Measurements from ENCODE around the gene MFSD2A.

Gene MFSD2A

DNA sequence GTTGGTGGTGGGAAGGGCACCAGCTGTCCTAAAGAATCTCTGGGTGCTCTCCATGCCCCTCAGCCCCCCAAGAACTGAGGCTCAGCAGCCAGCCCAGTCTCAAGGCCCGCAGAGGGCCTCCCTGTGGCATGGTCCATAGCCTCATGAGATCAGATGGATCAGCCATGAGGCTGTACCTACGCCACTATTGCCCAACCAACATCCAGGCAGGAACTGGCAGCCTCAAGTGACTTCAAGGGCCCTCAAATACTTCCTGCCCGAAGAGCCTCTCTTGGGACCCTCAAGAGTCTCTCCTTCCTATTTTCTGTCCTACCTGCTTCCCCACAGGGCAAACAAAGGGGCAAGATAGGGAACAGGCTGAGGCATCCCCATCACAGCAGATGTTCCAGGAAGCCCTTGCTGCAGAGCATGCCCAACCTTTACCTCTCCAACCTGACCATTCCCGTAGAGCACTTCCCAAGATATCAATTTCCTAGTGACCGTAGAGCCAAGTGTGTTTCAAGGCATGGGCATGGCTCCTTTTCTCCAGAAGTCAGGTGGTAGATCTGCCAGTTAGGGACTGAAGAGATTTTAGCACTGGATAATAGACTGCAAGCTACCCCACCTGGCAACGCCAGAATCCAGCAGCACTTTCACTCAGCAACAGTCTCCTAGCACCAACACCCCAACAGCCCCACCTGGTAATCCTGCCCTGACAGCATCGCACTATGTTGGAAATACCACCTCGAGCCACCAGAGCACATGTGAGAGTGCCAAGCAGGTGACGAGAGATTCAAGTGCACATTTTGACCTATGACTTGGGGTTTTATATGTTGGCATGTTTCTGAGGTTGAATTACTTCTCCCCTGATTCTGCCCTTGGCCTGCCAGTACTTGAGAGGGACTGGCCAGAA is 13.7 kb upstream of the MFSD2A start:
- TF ChIP-seq CTCF (IDR thresholded peaks at IDR 0.05; ENCODE audit: low read depth, low read length, poor library complexity, severe bottlenecking) (no peak), EZH2phosphoT487 (IDR thresholded peaks at IDR 0.05; ENCODE audit: borderline replicate concordance, low read length) (no peak)
- H3K79me2 ChIP-seq (ENCODE audit: control insufficient read depth, low read length): no peaks in the 10 kb centered on the region
- no peaks in the 10 kb centered on the region for H3K9me3 ChIP-seq (ENCODE audit: control insufficient read depth, insufficient read depth, low read length)
- no peak overlapping the region for H3K4me2 ChIP-seq (ENCODE audit: low read length)
- no peaks in the 10 kb centered on the region for H4K20me1 ChIP-seq (ENCODE audit: control insufficient read depth, insufficient read depth, low read depth, low read length)
- H3K4me1 ChIP-seq (ENCODE audit: control insufficient read depth, low read length): peaks cover 7% of the 10 kb centered on the region
- H3F3A ChIP-seq (ENCODE audit: control insufficient read depth, insufficient read depth): no peaks in the 10 kb centered on the region
- H3K36me3 ChIP-seq (ENCODE audit: control insufficient read depth, low read length): no peaks in the 10 kb centered on the region
- no peak overlapping the region for H3K4me3 ChIP-seq (ENCODE audit: low read length)
- no peaks in the 10 kb centered on the region for H3K9me2 ChIP-seq (replicated peaks; ENCODE audit: control insufficient read depth, low read length)
- H3K27ac ChIP-seq (ENCODE audit: low read depth, low read length): no peak overlapping the region
- peaks cover 3% of the 10 kb centered on the region; the same call in 1 of the 2 replicates for H3K27me3 ChIP-seq (ENCODE audit: control insufficient read depth, low read length)

DNA sequence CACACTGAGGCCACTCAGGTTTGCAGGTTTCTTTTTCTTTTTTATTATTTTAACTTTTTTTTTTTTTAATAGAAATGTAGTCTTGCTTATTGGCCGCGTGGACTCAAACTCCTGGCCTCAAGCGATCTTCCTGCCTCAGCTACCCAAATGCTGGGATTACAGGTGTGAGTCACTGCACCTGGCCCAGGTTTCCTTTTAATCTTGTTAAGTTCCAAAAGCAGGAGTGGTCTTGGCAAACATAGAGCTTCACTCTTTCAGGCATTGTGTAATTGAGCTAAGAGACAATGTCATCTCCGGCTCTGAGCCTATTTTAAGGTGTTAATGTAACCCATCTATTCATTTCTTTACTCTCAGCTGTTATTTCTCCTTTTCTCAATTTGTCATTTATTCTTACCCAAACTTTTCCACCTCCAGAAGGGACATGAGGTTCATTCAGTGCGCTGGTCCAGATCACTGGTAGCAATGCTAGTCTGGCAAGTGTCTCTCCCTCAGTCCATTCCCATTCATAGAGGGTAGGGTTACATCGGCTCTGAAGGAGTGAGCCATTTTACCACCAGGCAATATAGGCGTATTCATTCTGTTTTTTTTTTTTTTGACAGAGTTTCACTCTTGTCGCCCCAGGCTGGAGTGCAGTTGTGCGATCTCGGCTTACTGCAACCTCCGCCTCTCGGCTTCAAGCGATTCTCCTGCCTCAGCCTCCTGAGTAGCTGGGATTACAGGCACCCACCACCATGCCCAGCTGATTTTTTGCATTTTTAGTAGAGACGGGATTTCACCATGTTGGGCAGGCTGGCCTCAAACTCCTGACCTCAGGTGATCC is 11.3 kb upstream of the MFSD2A start:
- no peak overlapping the region for H3K4me2 ChIP-seq (ENCODE audit: low read length)
- H3K27ac ChIP-seq (ENCODE audit: low read depth, low read length): no peak overlapping the region
- peaks cover 3% of the 10 kb centered on the region; the same call in 1 of the 2 replicates for H3K27me3 ChIP-seq (ENCODE audit: control insufficient read depth, low read length)
- H3F3A ChIP-seq (ENCODE audit: control insufficient read depth, insufficient read depth): no peaks in the 10 kb centered on the region
- no peaks in the 10 kb centered on the region for H4K20me1 ChIP-seq (ENCODE audit: control insufficient read depth, insufficient read depth, low read depth, low read length)
- TF ChIP-seq EZH2phosphoT487 (IDR thresholded peaks at IDR 0.05; ENCODE audit: borderline replicate concordance, low read length) (no peak), CTCF (IDR thresholded peaks at IDR 0.05; ENCODE audit: low read depth, low read length, poor library complexity, severe bottlenecking) (no peak)
- H3K4me1 ChIP-seq (ENCODE audit: control insufficient read depth, low read length): peaks cover 13% of the 10 kb centered on the region
- H3K36me3 ChIP-seq (ENCODE audit: control insufficient read depth, low read length): no peaks in the 10 kb centered on the region
- H3K9me2 ChIP-seq (replicated peaks; ENCODE audit: control insufficient read depth, low read length): no peaks in the 10 kb centered on the region
- H3K9me3 ChIP-seq (ENCODE audit: control insufficient read depth, insufficient read depth, low read length): no peaks in the 10 kb centered on the region
- H3K79me2 ChIP-seq (ENCODE audit: control insufficient read depth, low read length): no peaks in the 10 kb centered on the region
- no peak overlapping the region for H3K4me3 ChIP-seq (ENCODE audit: low read length)

DNA sequence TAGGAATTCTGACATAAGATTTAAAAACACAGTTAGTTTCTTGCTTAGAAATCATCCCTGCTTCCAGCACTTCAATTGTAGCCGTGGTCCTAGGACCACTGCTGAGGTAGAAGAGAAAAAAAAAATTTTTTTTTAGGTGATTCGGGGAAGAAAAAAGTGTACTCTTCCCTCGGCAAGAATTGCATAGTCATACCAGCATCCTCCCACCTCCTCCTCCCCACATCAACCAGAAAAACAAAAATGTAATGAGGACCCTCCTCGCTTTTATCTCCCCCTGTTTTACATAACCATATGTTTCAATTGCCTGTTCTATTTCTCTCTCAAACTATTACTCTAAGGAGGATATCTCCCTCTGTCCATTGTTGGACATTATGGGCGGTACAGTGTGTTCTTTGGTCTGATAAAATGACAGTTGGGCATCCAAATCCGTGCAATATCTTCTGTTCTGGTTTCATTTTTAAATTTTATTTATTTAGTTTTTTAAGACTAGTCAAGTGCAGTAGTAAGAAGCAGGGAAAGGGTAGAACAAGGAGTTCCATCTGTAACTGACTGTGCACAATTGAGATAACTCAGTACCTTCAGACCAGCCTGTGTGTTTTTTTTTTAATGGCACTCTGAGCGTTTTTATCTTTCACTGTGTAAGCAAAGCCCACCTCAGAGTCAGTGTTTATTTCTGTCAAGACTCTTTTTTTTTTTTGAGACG is 10.4 kb upstream of the MFSD2A start:
- Histone ChIP-seq H3K4me1 (ENCODE audit: control insufficient read depth, low read length) (peaks cover 13% of the 10 kb centered on the region), H4K20me1 (ENCODE audit: control insufficient read depth, insufficient read depth, low read depth, low read length) (no peaks in the 10 kb centered on the region), H3K9me3 (ENCODE audit: control insufficient read depth, insufficient read depth, low read length) (no peaks in the 10 kb centered on the region), H3K79me2 (ENCODE audit: control insufficient read depth, low read length) (no peaks in the 10 kb centered on the region), H3K27ac (ENCODE audit: low read depth, low read length) (no peak overlapping the region), H3K9me2 (replicated peaks; ENCODE audit: control insufficient read depth, low read length) (no peaks in the 10 kb centered on the region), H3K36me3 (ENCODE audit: control insufficient read depth, low read length) (no peaks in the 10 kb centered on the region), H3K27me3 (ENCODE audit: control insufficient read depth, low read length) (peaks cover 3% of the 10 kb centered on the region; the same call in 1 of the 2 replicates), H3F3A (ENCODE audit: control insufficient read depth, insufficient read depth) (no peaks in the 10 kb centered on the region), H3K4me3 (ENCODE audit: low read length) (no peak overlapping the region), H3K4me2 (ENCODE audit: low read length) (no peak overlapping the region)
- TF ChIP-seq EZH2phosphoT487 (IDR thresholded peaks at IDR 0.05; ENCODE audit: borderline replicate concordance, low read length) (no peak), CTCF (IDR thresholded peaks at IDR 0.05; ENCODE audit: low read depth, low read length, poor library complexity, severe bottlenecking) (no peak)
